Measurements from ENCODE around the gene ZNF195. TPM values are rescaled to one million over a fixed set of nuclear protein-coding genes. Genes with fewer than 3 reads are reported as not detected.

Gene ZNF195
- total and polyA plus RNA-seq, 10 of the 15 experiments (the other 5 are each of a cell fraction or from before 2014, with no cell fraction given), result 30.4 to 51.8 (median 37.8) TPM

DNA sequence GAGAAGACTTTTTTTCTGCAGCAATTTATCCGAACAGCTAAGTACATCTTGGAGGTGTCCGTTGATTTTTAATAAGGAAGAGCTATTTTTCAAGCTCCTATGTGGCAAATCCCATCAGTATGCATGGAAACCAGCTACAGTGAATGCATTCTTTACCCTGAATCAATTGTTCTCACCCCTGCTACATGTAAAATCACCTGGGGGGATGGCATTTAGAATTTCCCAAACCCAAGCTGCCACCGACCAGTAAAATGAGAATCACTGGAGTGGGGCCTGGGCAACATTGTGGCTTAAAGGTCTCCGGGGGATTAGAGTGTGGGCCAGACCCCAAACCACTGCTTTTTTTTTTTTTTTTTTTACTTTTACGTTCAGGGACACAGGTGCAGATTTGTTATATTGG lies 2.8 kb upstream of the ZNF195 start:
- Histone ChIP-seq H3K27ac (ENCODE audit: control insufficient read depth, insufficient read depth) (no peak overlapping the region), H3K36me3 (ENCODE audit: control insufficient read depth in 2 of 2, insufficient read depth in 2 of 2, low read length in 1 of 2) (peaks cover 0 to 11% of the 10 kb centered on the region in 2 experiments; a peak in 1 of 4 replicates), H3K4me1 (ENCODE audit: control insufficient read depth, insufficient read depth, low read length) (0 out of 2 replicates have a peak, but pooled peaks cover 9% of the 10 kb centered on the region), H3K4me3 (no peak overlapping the region), H3K9ac (ENCODE audit: control insufficient read depth, insufficient read depth, low read length) (no peak overlapping the region), H3K27me3 (replicated peaks in 1 of 2; ENCODE audit: control insufficient read depth in 2 of 2, insufficient read depth in 2 of 2, low read length in 1 of 2) (no peaks in the 10 kb centered on the region), H3K4me2 (ENCODE audit: control insufficient read depth, insufficient read depth) (no peak overlapping the region), H3K79me2 (ENCODE audit: control insufficient read depth, insufficient read depth, low read length) (peaks cover 21% of the 10 kb centered on the region), H4K20me1 (ENCODE audit: control insufficient read depth, insufficient read depth) (no peaks in the 10 kb centered on the region), H3K9me3 (replicated peaks; ENCODE audit: control insufficient read depth, insufficient read depth, low read length) (peaks cover 17% of the 10 kb centered on the region), H2AFZ (ENCODE audit: control insufficient read depth, low read depth, low read length) (no peak overlapping the region)
- POLR2A ChIA-PET, result no interaction called here
- in situ Hi-C loops (cut with MboI) (no loop called here), intact Hi-C loops (cut with micrococcal nuclease; ENCODE audit: unreplicated experiment) (no loop called here)
- RAD21 ChIA-PET (ENCODE audit: unreplicated experiment), result interaction anchor here (0.9 kb wide), 1 partner anchor 24 kb away, joined by 4 read pairs; no protein-coding TSS in a partner anchor
- FAIRE-seq (no peak), DNase-seq (ENCODE audit: low read depth, low spot score) (no peak), ATAC-seq (no peak)
- CTCF ChIA-PET, result interaction anchor here (1.0 to 6.1 kb wide), 4 partner anchors 12 to 41 kb away, joined by 3 to 58 read pairs (median 4); no protein-coding TSS in a partner anchor
- no TSS peak for BruUV-seq (replicated peaks)
- 37% methylated on average over 4 of the region's 5 CpGs for WGBS (ENCODE audit: insufficient coverage, insufficient replicate concordance, low lambda C conversion rate, missing lambda C conversion rate)
- TF ChIP-seq RB1 (IDR thresholded peaks at IDR 0.05; ENCODE audit: borderline replicate concordance) (no peak), HCFC1 (IDR thresholded peaks at IDR 0.05; ENCODE audit: low read length) (no peak), MEF2A (IDR thresholded peaks at IDR 0.05; ENCODE audit: insufficient read depth, low read depth, low read length) (no peak), NFXL1 (IDR thresholded peaks at IDR 0.05; ENCODE audit: borderline replicate concordance) (no peak)
- TF ChIP-seq, protein P1, sequence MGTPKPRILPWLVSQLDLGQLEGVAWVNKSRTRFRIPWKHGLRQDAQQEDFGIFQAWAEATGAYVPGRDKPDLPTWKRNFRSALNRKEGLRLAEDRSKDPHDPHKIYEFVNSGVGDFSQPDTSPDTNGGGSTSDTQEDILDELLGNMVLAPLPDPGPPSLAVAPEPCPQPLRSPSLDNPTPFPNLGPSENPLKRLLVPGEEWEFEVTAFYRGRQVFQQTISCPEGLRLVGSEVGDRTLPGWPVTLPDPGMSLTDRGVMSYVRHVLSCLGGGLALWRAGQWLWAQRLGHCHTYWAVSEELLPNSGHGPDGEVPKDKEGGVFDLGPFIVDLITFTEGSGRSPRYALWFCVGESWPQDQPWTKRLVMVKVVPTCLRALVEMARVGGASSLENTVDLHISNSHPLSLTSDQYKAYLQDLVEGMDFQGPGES (IDR thresholded peaks at IDR 0.05), result no peak
- TF ChIP-seq, protein P2, sequence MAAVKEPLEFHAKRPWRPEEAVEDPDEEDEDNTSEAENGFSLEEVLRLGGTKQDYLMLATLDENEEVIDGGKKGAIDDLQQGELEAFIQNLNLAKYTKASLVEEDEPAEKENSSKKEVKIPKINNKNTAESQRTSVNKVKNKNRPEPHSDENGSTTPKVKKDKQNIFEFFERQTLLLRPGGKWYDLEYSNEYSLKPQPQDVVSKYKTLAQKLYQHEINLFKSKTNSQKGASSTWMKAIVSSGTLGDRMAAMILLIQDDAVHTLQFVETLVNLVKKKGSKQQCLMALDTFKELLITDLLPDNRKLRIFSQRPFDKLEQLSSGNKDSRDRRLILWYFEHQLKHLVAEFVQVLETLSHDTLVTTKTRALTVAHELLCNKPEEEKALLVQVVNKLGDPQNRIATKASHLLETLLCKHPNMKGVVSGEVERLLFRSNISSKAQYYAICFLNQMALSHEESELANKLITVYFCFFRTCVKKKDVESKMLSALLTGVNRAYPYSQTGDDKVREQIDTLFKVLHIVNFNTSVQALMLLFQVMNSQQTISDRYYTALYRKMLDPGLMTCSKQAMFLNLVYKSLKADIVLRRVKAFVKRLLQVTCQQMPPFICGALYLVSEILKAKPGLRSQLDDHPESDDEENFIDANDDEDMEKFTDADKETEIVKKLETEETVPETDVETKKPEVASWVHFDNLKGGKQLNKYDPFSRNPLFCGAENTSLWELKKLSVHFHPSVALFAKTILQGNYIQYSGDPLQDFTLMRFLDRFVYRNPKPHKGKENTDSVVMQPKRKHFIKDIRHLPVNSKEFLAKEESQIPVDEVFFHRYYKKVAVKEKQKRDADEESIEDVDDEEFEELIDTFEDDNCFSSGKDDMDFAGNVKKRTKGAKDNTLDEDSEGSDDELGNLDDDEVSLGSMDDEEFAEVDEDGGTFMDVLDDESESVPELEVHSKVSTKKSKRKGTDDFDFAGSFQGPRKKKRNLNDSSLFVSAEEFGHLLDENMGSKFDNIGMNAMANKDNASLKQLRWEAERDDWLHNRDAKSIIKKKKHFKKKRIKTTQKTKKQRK (IDR thresholded peaks at IDR 0.05; ENCODE audit: low read depth, low read length), result no peak
- SMC1A ChIA-PET (ENCODE audit: uncharacterized antibody, unreplicated experiment), result interaction anchor here (0.9 to 3.8 kb wide), 3 partner anchors 18 to 40 kb away, joined by 3 to 16 read pairs (median 16); no protein-coding TSS in a partner anchor
